HEK293T (cell line): ENCODE data around the gene PRKG1.

ENCODE experiments used
- ARNT ChIP-seq: fragments of 450-650 bp; IDR thresholded peaks from 2 replicates; pipeline ENCODE4 v1.6.1; 2017; ENCODE audit warnings: mild to moderate bottlenecking
- BHLHE40 ChIP-seq: fragments of 450-650 bp; IDR thresholded peaks from 2 replicates; pipeline ENCODE4 v1.6.1; 2016; ENCODE audit warnings: mild to moderate bottlenecking, moderate library complexity, borderline replicate concordance
- FOXA1 ChIP-seq: fragments of 450-650 bp; IDR thresholded peaks from 2 replicates; pipeline ENCODE4 v1.6.1; 2016; ENCODE audit warnings: mild to moderate bottlenecking
- FOXK2 ChIP-seq: fragments of 450-650 bp; IDR thresholded peaks from 2 replicates; pipeline ENCODE4 v1.6.1; 2016; ENCODE audit warnings: mild to moderate bottlenecking
- FOXM1 ChIP-seq: fragments of 450-650 bp; IDR thresholded peaks from 2 replicates; pipeline ENCODE4 v1.6.1; 2017; ENCODE audit warnings: mild to moderate bottlenecking, borderline replicate concordance
- HDGF ChIP-seq: fragments of 450-650 bp; IDR thresholded peaks from 2 replicates; pipeline ENCODE4 v1.6.1; 2017; ENCODE audit warnings: antibody characterized with exemption, borderline replicate concordance
- L3MBTL2 ChIP-seq: fragments of 450-650 bp; conservative IDR thresholded peaks from 2 replicates; pipeline ENCODE4 v1.6.1; 2016; ENCODE audit warnings: mild to moderate bottlenecking
- LEF1 ChIP-seq: fragments of 450-650 bp; IDR thresholded peaks from 2 replicates; pipeline ENCODE4 v1.6.1; 2017; ENCODE audit warnings: mild to moderate bottlenecking, borderline replicate concordance
- SP1 ChIP-seq: fragments of 450-650 bp; IDR thresholded peaks from 2 replicates; pipeline ENCODE4 v1.6.1; 2017
- SUZ12 ChIP-seq: fragments of 450-650 bp; IDR thresholded peaks from 2 replicates; pipeline ENCODE4 v1.6.1; 2016; ENCODE audit warnings: mild to moderate bottlenecking
- TARDBP ChIP-seq: fragments of 450-650 bp; IDR thresholded peaks from 2 replicates; pipeline ENCODE4 v1.6.1; 2016
- ZNF384 ChIP-seq: fragments of 450-650 bp; IDR thresholded peaks from 2 replicates; pipeline ENCODE4 v1.6.1; 2016

GRCh38 chr10:52213321-52213752 lies 1139.0 kb downstream of the PRKG1 start:
- no peak for TF ChIP-seq FOXM1
- TF ChIP-seq HDGF = no peak
- TF ChIP-seq L3MBTL2 = no peak
- no peak for TF ChIP-seq FOXK2
- TF ChIP-seq ZNF384 = no peak
- no peak for TF ChIP-seq SP1
- no peak for TF ChIP-seq SUZ12
- TF ChIP-seq TARDBP = no peak
- no peak for TF ChIP-seq BHLHE40
- no peak for TF ChIP-seq ARNT
- no peak for TF ChIP-seq FOXA1
- no peak for TF ChIP-seq LEF1
